GM18511 (cell line): ENCODE measurements around the gene DEGS2.
"Not testable (repeated sequence)": the region's sequence is repeated elsewhere in the genome, so short reads cannot be mapped to it uniquely, and the experiment has no call there.

Source experiments
- ATAC-seq: cut with Tn5 transposase; IDR thresholded peaks from one replicate; pipeline ENCODE4 v1.9.1; 2021; ENCODE audit warnings: mild to moderate bottlenecking, moderate library complexity; ENCODE audit not compliant: unreplicated experiment

The DEGS2 gene

GRCh38 chr14:100159094-100159864 is at the start of gene DEGS2:
Gene DEGS2, minus strand, starts transcription at chr14:100159645. Its CDS starts 58 bp downstream, at chr14:100159587.
- peak; percentile 64 for ATAC-seq

GRCh38 chr14:100208136-100208535 is 48.7 kb upstream of the DEGS2 start:
- not testable (repeated sequence) for ATAC-seq

- not testable (repeated sequence) for ATAC-seq
Measured at GRCh38 chr14:100207588-100207987, 48.1 kb upstream of the DEGS2 start.

GRCh38 chr14:100204835-100205167 is 45.4 kb upstream of the DEGS2 start:
- ATAC-seq: not testable (repeated sequence)

GRCh38 chr14:100203962-100204834 is 44.8 kb upstream of the DEGS2 start:
- no peak for ATAC-seq

- no peak for ATAC-seq
Measured at GRCh38 chr14:100203146-100203545, 43.7 kb upstream of the DEGS2 start.

- no peak for ATAC-seq
Measured at GRCh38 chr14:100202712-100203111, 43.3 kb upstream of the DEGS2 start.

GRCh38 chr14:100201701-100202100 is 42.3 kb upstream of the DEGS2 start:
- no peak for ATAC-seq

- no peak for ATAC-seq
Measured at GRCh38 chr14:100200311-100200710, 40.9 kb upstream of the DEGS2 start.

GRCh38 chr14:100199240-100199860 is 39.9 kb upstream of the DEGS2 start:
- ATAC-seq: no peak

GRCh38 chr14:100193417-100194357 is 34.2 kb upstream of the DEGS2 start:
- no peak for ATAC-seq

- peak; percentile 99 for ATAC-seq
Measured at GRCh38 chr14:100192672-100193416, 33.4 kb upstream of the DEGS2 start.

GRCh38 chr14:100192250-100192671 is 32.8 kb upstream of the DEGS2 start:
- ATAC-seq: no peak

- ATAC-seq: no peak
Measured at GRCh38 chr14:100191584-100192249, 32.3 kb upstream of the DEGS2 start.

GRCh38 chr14:100190126-100190525 is 30.7 kb upstream of the DEGS2 start:
- no peak for ATAC-seq

GRCh38 chr14:100188392-100189030 is 29.1 kb upstream of the DEGS2 start:
- ATAC-seq: no peak

GRCh38 chr14:100187247-100187833 is 27.9 kb upstream of the DEGS2 start:
- no peak for ATAC-seq

- not testable (repeated sequence) for ATAC-seq
Measured at GRCh38 chr14:100181876-100182551, 22.6 kb upstream of the DEGS2 start.
